GM21619 (cell line): ENCODE data around the gene HIP1.
"Not testable (repeated sequence)": the region's sequence is repeated elsewhere in the genome, so short reads cannot be mapped to it uniquely, and the experiment has no call there.

Experiments
- ATAC-seq: cut with Tn5 transposase; IDR thresholded peaks from one replicate; pipeline ENCODE4 v1.9.1; 2021; ENCODE audit not compliant: unreplicated experiment

The HIP1 gene

GRCh38 chr7:75739796-75740672, 1.3 kb upstream of the HIP1 start:
- peak; percentile 32 for ATAC-seq

- ATAC-seq, result peak; percentile 84
These were observed 444 bp upstream of the HIP1 start for GRCh38 chr7:75738975-75739795.

- peak; percentile 1 for ATAC-seq
These were observed 711 bp downstream of the HIP1 start for GRCh38 chr7:75737856-75738603.

- ATAC-seq, result no peak
These were observed 3.0 kb downstream of the HIP1 start for GRCh38 chr7:75735581-75736350.

GRCh38 chr7:75734586-75735458, 3.9 kb downstream of the HIP1 start:
- ATAC-seq, result no peak

- ATAC-seq, result no peak
These were observed 5.7 kb downstream of the HIP1 start for GRCh38 chr7:75732764-75733630.

GRCh38 chr7:75732016-75732521, 6.7 kb downstream of the HIP1 start:
- no peak for ATAC-seq

- ATAC-seq, result no peak
These were observed 8.9 kb downstream of the HIP1 start for GRCh38 chr7:75729851-75730274.

- ATAC-seq, result no peak
These were observed 10.7 kb downstream of the HIP1 start for GRCh38 chr7:75727881-75728593.

GRCh38 chr7:75727351-75727750, 11.4 kb downstream of the HIP1 start:
- ATAC-seq, result not testable (repeated sequence)

- no peak for ATAC-seq
These were observed 13.4 kb downstream of the HIP1 start for GRCh38 chr7:75725306-75725705.

- ATAC-seq, result no peak
These were observed 15.3 kb downstream of the HIP1 start for GRCh38 chr7:75723444-75723843.

GRCh38 chr7:75722373-75722772, 16.4 kb downstream of the HIP1 start:
- ATAC-seq, result no peak

- not testable (repeated sequence) for ATAC-seq
These were observed 16.8 kb downstream of the HIP1 start for GRCh38 chr7:75721922-75722321.

- ATAC-seq, result no peak
These were observed 17.3 kb downstream of the HIP1 start for GRCh38 chr7:75721426-75721825.

- no peak for ATAC-seq
These were observed 19.1 kb downstream of the HIP1 start for GRCh38 chr7:75719626-75720025.

- ATAC-seq, result no peak
These were observed 20.2 kb downstream of the HIP1 start for GRCh38 chr7:75718390-75719031.
